ENCODE measurements around the gene CDX2. TPM values are rescaled to one million over a fixed set of nuclear protein-coding genes. Genes with fewer than 3 reads are reported as not detected.

Gene CDX2
- total and polyA plus RNA-seq, 2 experiments from 2014 or later: not detected

DNA sequence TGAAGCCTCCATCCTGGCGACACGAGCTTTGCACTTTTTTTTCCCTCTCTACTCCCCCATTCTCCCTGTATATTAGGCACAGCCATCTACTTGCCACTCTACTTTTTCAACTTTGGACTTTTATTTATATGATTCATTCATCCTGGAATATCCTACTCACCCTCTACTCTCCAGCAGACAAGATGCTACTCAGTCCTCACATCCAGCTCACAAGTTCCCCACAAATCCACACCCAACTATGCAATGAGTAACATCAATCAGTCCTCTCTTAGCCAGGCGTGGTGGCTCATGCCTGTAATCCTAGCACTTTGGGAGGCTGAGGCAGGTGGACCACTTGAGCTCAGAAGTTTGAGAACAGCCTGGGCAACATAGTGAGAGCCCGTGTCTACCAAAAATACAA lies 43.3 kb upstream of the CDX2 start:
- Histone ChIP-seq H2AFZ (no peak overlapping the region), H3K4me1 (ENCODE audit: insufficient read depth) (peaks cover 9% of the 10 kb centered on the region), H3K4me2 (no peak overlapping the region), H3K36me3 (ENCODE audit: insufficient read depth) (no peaks in the 10 kb centered on the region), H3K79me2 (replicated peaks; ENCODE audit: insufficient read depth) (no peaks in the 10 kb centered on the region), H3K27ac (ENCODE audit: low read depth) (no peak overlapping the region), H3K4me3 (no peak overlapping the region), H3K9me2 (ENCODE audit: insufficient read depth) (no peaks in the 10 kb centered on the region), H4K20me1 (replicated peaks; ENCODE audit: insufficient read depth) (no peaks in the 10 kb centered on the region), H3K27me3 (ENCODE audit: insufficient read depth) (no peaks in the 10 kb centered on the region), H3F3A (replicated peaks; ENCODE audit: low read depth) (no peaks in the 10 kb centered on the region)
- ATAC-seq (no peak), DNase-seq (ENCODE audit: low spot score) (no peak)
- Mint-ChIP-seq H3K27ac (no peak overlapping the region), H3K9me3 (no peaks in the 10 kb centered on the region), H3K4me3 (no peak overlapping the region), H3K4me1 (peaks cover 18% of the 10 kb centered on the region), H3K36me3 (ENCODE audit: low read depth) (no peaks in the 10 kb centered on the region), H3K27me3 (ENCODE audit: insufficient read depth, low read depth, poor library complexity) (peaks cover 4% of the 10 kb centered on the region)
- TF ChIP-seq, protein P1, sequence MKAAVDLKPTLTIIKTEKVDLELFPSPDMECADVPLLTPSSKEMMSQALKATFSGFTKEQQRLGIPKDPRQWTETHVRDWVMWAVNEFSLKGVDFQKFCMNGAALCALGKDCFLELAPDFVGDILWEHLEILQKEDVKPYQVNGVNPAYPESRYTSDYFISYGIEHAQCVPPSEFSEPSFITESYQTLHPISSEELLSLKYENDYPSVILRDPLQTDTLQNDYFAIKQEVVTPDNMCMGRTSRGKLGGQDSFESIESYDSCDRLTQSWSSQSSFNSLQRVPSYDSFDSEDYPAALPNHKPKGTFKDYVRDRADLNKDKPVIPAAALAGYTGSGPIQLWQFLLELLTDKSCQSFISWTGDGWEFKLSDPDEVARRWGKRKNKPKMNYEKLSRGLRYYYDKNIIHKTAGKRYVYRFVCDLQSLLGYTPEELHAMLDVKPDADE (IDR thresholded peaks at IDR 0.05): no peak
- TF ChIP-seq JUNB (IDR thresholded peaks at IDR 0.05; ENCODE audit: unreplicated experiment): no peak
- no peak for TF ChIP-seq EZH2 (IDR thresholded peaks at IDR 0.05; ENCODE audit: low read depth, unreplicated experiment)
- TF ChIP-seq EZH2phosphoT487 (IDR thresholded peaks at IDR 0.05; ENCODE audit: unreplicated experiment): no peak
- TF ChIP-seq ZNF331 (CRISPR knock-in tag; IDR thresholded peaks at IDR 0.05; ENCODE audit: low read depth): no peak
- TF ChIP-seq, protein P2, sequence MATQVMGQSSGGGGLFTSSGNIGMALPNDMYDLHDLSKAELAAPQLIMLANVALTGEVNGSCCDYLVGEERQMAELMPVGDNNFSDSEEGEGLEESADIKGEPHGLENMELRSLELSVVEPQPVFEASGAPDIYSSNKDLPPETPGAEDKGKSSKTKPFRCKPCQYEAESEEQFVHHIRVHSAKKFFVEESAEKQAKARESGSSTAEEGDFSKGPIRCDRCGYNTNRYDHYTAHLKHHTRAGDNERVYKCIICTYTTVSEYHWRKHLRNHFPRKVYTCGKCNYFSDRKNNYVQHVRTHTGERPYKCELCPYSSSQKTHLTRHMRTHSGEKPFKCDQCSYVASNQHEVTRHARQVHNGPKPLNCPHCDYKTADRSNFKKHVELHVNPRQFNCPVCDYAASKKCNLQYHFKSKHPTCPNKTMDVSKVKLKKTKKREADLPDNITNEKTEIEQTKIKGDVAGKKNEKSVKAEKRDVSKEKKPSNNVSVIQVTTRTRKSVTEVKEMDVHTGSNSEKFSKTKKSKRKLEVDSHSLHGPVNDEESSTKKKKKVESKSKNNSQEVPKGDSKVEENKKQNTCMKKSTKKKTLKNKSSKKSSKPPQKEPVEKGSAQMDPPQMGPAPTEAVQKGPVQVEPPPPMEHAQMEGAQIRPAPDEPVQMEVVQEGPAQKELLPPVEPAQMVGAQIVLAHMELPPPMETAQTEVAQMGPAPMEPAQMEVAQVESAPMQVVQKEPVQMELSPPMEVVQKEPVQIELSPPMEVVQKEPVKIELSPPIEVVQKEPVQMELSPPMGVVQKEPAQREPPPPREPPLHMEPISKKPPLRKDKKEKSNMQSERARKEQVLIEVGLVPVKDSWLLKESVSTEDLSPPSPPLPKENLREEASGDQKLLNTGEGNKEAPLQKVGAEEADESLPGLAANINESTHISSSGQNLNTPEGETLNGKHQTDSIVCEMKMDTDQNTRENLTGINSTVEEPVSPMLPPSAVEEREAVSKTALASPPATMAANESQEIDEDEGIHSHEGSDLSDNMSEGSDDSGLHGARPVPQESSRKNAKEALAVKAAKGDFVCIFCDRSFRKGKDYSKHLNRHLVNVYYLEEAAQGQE (IDR thresholded peaks at IDR 0.05; ENCODE audit: unreplicated experiment): no peak
- no peak for TF ChIP-seq POLR2AphosphoS5 (IDR thresholded peaks at IDR 0.05; ENCODE audit: low read depth)
- TF ChIP-seq, protein P3, sequence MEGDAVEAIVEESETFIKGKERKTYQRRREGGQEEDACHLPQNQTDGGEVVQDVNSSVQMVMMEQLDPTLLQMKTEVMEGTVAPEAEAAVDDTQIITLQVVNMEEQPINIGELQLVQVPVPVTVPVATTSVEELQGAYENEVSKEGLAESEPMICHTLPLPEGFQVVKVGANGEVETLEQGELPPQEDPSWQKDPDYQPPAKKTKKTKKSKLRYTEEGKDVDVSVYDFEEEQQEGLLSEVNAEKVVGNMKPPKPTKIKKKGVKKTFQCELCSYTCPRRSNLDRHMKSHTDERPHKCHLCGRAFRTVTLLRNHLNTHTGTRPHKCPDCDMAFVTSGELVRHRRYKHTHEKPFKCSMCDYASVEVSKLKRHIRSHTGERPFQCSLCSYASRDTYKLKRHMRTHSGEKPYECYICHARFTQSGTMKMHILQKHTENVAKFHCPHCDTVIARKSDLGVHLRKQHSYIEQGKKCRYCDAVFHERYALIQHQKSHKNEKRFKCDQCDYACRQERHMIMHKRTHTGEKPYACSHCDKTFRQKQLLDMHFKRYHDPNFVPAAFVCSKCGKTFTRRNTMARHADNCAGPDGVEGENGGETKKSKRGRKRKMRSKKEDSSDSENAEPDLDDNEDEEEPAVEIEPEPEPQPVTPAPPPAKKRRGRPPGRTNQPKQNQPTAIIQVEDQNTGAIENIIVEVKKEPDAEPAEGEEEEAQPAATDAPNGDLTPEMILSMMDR (conservative IDR thresholded peaks at IDR 0.05; ENCODE audit: low read depth in 2 of 2): no peak
- TF ChIP-seq CREB1 (CRISPR knock-in tag; IDR thresholded peaks at IDR 0.05; ENCODE audit: low read depth): no peak
- no peak for TF ChIP-seq NANOG (IDR thresholded peaks at IDR 0.05; ENCODE audit: borderline replicate concordance)
- TF ChIP-seq STAT1 (IDR thresholded peaks at IDR 0.05; ENCODE audit: unreplicated experiment): no peak
